Dedifferentiated amniotic fluid mesenchymal stem cell (primary cell): ENCODE data around the gene HOXC10.
A peak's percentile ranks its signal among the peaks of the same experiment; 100 is the strongest.

Source experiments
- DNase-seq: peaks from one replicate; pipeline ENCODE4 v3.0.0-alpha.2; 2016; ENCODE audit errors: extremely low spot score

The HOXC10 gene

DNA sequence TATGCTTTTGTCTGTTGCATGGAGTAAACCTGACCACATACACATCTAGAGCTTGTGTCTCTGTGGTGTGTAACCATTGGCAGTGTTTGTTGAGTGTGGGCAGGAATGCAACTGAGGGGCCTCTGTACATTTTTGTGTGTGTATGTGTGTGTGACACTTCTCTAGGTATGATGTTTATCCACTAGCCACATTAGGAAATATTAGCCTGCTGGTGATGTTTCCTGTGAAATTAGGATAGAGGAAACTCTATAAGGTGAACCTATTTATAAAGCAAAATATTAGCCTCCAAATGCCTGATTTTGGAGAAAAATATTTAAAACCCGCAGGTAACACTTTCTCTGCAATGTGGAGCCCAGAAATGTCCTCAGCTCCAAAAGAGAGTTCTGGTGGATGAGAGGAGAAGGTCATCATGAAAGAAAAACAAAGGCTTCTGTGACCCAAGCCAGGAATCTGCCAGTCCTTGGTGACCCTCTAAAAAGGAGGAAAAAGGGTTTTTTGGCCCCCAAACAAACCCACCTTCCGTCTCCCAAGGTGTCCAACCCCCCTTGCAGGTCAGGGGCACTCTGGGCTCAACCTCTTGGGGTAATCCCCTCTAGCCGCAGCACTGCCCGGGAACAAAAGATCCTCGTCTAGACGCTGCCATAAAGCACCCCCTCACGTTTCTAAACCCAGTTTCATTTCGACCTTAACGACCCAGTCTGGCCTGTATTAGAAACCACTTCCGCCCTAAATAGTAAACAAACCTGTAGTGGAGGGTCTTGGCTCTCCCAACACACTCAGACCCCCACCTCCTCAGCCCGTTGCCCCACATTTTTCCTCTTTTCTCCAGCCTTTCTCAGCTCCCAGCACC is 7.1 kb upstream of the HOXC10 start:
- no peak for DNase-seq

- DNase-seq = no peak
Observed at GRCh38 chr12:53978477-53979356, 6.2 kb upstream of the HOXC10 start.

- DNase-seq = no peak
Observed at GRCh38 chr12:53980104-53980801, 4.7 kb upstream of the HOXC10 start.

GRCh38 chr12:53980802-53981496 is 4.0 kb upstream of the HOXC10 start:
- DNase-seq = no peak

DNA sequence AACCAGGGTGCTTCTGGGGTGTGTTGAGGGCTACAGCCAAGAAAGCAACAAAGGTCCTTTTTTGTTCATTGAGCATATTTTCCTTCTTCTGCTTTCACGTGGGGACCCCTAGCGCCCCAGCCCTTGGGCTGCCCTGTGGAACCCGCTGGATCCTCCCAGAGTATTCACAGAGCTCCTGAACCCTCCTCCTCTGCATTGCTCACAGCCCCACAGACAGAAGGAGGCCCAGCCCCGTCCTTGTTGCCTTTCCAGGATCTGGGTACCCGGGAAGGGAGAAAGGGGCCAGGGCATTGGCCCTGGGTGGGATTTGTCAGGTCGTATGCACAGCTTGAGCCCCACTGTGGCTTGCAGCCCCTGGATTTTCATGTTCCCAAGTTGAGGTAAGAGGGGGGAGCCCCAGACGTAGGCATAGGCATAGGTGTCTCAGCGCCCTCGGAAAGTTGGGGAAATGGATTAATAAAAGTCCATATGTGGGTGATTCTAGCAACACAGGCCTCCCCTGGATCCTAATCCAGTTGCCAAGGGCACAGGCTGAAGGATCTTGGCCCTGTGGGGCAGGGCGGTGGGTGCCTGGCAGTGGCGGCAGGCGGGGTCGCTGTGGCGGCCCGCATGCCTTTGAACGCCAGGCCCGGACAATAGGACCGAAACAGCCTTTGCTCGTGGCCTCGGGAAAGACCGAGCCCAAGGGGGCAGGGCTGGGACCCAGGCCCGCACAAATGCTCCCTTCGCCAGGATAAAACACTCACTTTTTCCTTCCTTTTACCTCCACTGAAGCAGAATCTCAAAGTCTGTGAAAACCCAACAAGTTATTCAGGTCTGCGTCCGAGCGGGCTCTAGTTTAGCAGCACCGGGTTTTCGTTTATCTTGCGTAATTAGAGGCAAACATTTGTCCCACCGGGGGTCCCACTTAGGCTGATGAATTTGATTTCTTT is 3.0 kb upstream of the HOXC10 start:
- no peak for DNase-seq

DNA sequence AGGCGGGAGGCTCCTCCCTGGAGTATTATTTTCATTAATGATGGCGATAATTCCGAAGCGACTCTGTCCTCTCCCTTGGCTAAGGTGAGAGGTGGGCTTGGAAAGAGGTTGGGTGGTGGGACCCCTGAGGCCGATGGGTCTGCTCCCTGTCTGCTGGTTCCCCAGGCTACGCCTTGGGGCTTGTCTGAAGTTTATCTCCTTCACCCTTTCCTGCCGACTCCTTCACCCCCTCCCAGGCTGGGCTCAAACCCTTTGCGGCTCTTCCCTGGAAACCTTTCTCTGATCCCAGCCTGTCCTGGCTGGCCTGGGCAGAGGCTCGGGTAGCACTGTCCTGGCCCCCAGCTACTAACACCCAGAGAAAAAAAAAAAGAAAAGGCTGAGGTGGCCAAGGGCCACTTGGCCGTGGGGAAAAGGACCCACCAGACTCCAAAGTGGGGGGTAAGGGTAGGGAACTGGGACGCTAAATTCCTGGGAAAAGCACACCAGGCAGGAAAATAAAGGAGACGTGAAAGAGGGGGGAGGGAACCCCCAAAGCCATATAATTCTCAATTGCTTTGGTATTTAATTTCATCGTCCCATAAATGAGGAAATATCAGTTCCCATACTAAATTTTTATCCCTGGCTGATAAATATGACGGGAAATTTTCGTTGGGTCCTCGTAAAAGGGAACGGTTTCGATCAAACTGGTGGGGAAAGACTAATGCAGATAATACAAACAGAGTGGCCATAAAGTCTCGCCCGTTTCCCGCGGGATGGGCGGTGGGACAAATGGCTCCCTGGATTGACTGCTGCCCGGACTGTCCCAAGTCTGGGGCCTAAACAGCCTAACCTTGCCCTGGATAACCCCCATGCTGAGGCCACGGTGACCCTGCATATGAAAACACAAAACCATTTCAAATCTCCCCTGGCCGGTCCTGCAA is 2.0 kb upstream of the HOXC10 start:
- no peak for DNase-seq

GRCh38 chr12:53983568-53983949 is 1.4 kb upstream of the HOXC10 start:
- no peak for DNase-seq

DNA sequence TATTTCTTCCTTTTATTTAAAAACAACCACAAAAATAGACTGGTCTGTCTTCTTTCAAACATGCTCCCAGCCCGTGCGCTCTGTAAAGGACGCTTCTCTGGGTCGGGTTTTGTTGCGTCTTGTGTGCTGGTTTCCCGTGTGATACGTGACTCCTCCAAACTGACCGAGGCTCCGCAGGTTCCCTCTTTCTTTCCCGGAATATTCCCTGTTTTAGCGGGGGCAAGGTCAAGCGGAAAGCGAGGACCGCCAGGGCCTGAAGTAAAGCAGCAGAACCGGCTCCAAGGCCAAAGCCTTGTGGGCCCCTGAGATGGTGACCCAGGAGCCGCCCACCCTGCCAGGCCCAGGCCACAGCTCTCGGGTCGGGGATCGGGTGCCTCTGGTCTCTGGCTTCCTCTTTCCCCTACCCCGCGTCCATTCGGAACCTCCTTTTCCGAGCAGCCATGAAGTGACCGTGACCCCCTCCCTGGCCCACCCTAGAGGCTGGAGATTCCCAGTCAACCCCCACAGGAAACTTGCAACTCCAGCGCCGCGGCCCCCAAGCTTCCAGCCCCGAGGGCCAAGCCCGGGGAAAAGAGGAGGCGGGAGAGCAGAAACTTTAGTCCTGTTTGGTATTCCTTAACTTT is 885 bp upstream of the HOXC10 start:
- DNase-seq = no peak

GRCh38 chr12:53985692-53985993 is 697 bp downstream of the HOXC10 start:
- no peak for DNase-seq

GRCh38 chr12:53985994-53986685 is 1.2 kb downstream of the HOXC10 start:
- no peak for DNase-seq

GRCh38 chr12:53986686-53987483 is 1.9 kb downstream of the HOXC10 start:
- no peak for DNase-seq

- no peak for DNase-seq
Observed at GRCh38 chr12:53987787-53988230, 2.9 kb downstream of the HOXC10 start.

- DNase-seq = no peak
Observed at GRCh38 chr12:53988541-53989226, 3.7 kb downstream of the HOXC10 start.

DNA sequence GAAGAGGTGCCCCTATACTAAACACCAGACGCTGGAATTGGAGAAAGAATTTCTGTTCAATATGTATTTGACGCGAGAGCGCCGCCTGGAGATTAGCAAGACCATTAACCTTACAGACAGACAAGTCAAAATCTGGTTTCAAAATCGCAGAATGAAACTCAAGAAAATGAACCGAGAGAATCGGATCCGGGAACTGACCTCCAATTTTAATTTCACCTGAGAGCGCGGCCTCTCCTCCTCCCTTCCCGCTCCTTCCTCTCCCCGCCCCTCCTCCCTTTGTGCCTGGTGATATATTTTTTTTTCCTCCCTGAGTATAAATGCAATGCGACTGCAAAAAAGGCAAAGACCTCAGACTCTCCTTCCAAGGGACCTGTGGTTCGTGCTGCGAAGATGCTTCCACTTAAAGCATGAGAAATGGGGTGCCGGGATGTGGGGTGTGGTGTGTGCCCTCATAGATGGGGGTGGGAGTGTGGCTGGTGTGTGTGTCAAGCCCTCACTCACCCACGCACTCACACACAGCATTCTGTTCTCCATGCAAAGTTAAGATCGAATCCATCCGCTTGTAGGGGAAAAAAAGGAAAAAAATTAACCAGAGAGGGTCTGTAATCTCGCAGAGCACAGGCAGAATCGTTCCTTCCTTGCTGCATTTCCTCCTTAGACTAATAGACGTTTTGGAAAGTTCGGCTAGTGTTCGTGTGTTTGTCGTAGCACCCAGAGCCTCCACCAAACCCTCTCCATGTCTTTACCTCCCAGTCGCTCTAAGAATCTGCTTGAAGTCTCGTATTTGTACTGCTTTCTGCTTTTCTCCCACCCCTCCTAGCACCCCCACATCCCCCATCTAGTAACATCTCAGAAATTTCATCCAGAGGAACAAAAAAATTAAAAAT is 4.5 kb downstream of the HOXC10 start:
- peak; percentile 22 for DNase-seq

DNA sequence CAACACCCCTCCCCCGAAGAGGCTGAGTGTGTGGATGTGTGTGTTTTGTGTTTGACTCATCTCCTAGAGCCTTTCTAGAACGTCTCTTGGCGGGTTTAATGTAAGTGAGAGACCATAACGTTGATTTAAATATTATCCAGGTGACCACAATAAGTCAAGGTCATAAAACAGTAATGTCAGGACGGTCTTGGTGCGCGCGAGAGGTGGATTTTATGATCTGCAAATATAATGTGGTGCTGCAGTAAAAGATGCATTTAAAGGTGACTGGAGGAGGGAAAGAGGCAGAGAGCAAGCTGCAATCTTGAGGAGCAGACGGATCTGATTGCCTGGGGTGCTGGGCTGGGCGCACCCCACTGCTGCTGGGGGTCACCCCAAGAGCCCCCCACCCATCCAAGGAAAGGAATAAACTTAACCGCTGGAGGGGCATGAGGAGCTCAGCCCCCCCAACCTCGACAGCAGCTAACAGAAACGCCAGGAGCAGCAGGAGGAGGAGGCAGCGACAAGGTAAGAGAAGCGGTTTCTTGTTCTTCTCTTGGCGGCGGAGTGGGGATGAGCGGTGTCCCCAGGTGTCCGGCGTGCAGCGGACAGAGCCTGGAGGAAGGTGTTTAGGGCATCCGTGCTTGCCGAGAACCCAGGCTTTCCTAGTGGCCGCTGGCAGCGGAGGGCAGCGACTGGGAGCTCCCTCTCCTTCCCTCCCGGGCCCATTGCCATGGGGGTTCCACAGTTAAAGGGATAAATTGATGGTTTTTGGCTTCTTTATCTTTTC is 5.5 kb downstream of the HOXC10 start:
- DNase-seq = no peak
